NCI-H1417 treated with DMSO at 0.1 percent for 48 hours (cell line): Measurements from ENCODE around the gene IGSF23.
"Not testable (repeated sequence)": the region's sequence is repeated elsewhere in the genome, so short reads cannot be mapped to it uniquely, and the experiment has no call there.

Source experiments
- DNase-seq: peaks from one replicate; lab custom pipeline; 2025; lab: John Stamatoyannopoulos, UW

Gene IGSF23

DNA sequence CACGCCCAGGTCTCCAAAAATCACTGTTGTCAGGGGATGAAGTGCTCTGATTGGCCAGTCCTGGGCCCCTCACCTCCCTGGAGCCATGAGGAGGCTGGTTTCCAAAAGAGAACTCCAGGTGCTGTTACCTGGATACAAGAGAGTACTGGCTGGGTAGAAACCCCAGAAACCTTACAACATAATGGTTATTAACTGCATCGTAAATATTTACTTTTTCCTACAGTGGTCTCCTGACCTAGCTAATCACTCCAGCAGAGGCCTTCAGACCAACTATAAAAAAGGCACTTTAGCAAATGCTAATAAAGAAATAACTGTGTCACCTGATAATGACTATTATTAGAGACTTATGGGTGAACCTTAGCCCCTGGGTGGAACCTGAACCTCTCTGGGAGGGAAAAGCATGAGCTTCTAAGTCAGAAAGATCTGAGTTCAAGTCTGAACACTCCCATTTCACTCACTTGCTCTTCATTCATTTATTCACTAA lies 1.5 kb upstream of the IGSF23 start:
- DNase-seq: peak; percentile 95

DNA sequence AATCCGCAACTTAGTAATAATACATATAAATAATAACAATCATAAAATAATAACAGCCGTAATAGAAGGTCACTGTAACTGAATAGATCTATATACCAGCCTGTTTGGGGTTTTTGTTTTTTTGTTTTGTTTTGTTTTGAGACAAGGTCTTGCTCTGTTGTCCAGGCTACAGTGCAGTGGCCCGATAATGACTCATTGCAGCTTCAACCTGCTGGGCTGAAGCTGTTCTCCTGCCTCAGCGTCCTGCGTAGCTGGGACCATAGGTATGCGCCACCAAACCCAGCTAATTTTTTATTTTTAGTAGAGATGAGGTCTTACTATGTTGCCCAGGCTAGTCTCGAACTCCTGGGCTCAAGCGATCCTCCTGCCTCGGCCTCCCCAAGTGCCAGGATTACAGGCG lies 950 bp downstream of the IGSF23 start:
- no peak for DNase-seq

DNA sequence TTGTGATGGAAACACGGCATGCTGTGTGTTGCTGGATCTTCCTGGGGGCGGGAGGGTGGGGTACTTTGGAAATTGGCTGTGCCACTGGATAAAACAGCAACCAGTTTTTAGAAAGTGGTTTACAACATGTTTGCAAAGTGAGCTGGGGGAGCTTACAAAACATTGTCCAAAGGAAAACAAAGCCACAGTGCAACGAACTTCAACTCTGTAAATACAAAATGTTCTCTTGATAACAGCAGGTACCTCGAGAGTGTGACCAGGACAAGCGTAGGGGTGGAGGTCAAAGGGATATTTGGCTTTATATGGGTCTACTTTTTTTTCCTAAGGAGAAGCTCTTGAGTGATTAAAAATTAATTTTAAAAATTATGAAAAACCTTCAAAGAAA lies 2.5 kb downstream of the IGSF23 start:
- no peak for DNase-seq

DNA sequence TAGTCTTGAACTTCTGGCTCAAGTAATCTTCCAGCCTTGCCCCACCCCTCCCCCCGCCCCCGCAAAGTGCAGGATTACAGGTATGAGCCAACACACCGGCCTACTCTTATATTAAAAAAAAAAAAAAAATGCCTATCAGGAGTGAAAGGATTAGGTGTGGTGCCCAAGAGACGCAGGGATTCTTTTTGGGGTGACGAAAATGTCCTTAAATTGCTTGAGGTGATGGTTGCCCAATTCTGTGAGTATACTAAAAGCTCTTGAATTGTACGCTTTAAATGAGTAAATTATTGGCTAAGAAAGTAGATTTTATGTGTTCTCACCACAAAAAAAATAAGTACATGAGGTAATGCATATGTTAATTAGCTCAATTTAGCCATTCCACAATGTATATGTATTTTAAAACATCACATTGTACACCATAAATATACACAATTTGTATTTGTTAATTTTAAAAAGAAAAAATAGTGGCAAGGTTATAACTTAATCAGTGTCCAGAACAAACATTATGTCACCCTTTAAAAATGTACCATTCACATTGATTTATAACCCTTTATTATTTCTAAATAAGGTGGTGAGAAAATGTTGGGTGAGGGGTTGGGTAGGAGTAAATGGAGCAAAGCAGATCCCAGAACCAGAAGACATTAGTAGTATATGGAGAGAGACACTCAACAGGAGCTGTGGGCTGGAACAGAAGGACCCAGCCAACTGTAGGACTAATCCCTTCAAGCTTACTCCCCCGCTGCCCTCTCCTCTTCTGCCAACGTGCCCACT lies 3.9 kb downstream of the IGSF23 start:
- no peak for DNase-seq

DNA sequence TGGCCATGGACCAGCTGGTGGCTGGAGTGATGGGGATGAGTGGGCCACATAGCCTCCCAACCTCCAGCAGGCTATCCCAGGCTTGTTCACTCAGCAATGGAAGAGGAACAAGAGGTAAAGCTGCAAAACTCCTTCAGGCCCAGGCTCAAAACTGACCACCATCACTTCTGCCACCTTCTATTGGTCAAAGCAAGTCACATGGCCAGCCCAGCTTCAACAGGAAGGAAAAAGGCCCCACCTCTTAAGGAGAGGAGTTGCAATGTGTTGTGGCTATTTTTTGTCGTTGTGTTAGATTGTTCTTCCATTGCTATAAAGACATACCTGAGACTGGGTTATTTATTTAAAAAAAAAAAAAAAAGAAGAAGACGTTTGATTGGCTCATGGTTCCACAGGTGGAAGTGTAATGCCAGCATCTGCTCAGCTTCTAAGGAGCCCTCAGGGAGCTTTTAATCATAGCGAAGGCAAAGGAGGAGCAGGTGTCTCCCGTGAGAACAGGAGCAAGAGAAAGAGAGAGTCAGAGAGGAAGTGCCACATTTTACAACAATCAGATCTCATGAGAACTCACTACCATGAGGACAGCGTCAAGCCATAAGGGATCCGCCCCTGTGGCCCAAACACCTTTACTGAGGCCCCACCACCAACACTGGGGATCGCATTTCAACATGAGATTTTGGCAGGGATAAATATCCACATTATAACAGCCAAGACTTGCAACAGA lies 5.4 kb downstream of the IGSF23 start:
- DNase-seq: no peak

DNA sequence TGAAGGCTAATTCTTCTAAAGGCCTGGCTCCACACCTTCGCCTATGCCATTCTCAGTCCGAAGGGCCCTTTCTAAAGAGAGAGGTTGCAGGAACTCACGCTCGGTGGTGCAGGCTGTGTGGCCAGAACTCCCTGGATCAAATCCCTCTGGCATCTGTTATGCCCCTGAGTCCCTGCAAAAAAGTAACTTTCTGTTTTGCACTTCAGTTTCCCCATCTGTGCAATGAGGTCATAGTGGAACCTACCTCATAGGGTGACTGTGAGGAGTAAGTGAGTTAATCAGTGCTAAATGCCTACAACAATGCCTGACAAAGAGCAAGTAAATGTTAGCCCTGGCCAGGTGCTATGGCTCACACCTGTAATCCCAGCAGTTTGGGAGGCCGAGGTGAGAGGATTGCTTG lies 7.3 kb downstream of the IGSF23 start:
- DNase-seq: no peak

DNA sequence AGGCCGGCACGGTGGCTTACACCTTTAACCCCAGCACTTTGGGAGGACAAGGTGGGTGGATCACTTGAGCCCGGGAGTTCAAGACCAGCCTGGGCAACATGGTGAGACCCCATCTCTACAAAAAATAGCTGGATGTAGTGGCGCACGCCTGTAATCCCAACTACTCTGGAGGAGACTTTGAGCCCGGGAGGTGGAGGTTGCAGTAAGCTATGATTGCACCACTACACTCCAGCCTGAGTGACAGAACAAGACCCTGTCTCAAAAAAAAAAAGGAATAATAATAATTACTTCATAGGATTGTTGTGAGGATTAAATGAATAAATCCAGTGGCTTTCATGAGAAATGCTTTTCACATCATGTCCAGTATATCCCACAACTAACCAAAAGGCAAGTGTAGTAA lies 8.0 kb downstream of the IGSF23 start:
- DNase-seq: no peak

DNA sequence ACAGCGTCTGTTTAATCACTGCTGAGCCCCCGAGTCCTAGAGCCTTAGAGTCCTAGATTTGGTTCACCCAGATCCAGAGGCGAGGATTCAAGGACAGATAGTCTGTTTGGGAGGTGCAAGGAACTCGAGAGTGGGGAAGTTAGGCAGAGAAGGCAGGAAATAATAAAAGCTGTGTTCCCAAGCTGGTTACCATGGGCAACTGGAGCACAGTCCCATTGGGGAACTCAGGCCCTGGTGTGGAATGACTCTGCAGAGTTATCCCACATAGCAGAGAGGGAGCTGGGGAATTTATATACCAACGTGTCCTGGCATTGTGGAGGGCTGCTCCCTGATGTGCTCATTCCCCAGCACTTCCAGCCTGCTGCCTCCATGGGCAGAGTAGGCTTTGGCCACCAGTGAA lies 9.7 kb downstream of the IGSF23 start:
- DNase-seq: no peak

DNA sequence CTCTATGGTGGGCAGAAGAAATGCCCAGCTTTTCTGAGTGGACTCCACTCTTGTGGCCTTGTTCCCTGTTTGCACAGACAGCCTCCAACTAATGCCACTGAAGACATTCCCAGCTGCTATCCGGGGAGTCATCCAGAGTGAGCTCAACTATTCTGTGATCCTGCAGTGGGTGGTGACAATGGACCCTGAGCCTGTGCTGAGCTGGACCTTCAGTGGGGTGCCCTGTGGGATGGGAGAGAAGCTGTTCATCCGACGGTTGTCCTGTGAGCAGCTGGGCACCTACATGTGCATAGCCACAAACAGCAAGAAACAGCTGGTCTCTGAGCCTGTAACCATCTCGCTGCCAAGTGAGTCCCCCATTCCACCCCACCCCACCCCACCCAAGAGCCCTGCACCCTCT lies 10.3 kb downstream of the IGSF23 start:
- no peak for DNase-seq

DNA sequence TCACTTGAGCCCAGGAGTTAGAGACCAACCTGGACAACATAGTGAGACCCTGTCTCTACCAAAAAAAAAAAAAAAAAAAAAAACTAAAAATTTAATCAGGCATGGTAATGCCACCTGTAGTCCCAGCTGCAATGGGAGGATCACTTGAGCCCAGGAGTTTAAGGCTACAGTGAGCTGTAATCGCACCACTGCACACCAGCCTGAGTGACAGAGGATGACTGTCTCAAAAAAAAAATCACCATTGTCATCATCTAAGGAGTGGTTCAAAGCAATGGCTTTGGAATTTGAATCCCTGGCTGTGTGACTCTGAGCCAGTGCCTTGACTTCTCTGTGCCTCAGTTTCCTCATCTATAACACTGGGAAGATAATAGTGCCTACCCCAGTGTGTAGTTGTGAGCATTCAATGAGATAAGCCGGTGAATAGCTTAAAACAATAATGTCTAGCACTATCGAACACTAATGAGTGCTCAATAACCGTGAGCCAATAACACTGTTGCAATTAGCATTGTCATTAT lies 11.5 kb downstream of the IGSF23 start:
- DNase-seq: no peak

DNA sequence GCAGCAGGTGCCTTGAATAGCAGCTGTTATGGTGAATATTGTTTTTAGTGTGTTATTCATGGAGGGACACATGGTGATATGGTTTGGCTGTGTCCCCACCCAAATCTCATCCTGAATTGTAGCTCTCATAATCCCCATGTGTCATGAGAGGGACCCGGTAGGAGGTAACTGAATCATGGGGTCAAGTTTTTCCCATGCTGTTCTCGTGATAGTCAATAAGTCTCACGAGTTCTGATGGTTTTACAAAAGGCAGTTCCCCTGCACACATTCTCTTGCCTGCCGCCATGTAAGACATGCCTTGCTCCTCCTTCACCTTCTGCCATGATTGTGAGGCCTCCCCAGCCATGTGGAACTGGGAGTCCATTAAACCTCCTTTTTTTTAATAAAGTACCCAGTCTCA lies 12.3 kb downstream of the IGSF23 start:
- DNase-seq: not testable (repeated sequence)

DNA sequence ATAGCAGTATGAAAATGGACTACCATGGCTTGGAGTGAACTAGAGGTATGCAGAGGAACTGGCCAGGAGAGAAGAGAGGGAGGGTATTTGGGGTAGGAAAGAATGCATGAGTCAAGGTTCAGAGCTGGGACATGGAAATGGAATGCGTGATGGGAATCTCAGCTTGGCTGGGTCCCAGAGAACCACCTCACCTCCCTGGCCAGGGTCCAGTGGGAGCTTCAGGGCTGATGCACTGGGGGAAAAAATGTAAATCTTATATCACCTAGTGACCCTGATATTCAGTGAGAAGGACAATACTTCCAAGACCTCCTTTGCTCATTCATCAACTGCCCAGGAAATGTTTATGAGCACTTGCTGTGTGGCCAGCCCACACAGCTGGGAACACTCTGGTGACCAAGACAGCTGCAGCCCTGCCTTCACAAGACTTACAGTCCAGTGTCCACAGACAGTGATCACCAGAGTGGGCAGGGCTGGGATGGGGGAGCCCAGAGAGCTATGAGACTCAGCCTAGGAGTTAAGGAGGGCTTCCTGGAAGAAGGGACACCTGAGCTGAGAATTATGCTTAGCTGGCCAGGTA lies 12.8 kb downstream of the IGSF23 start:
- DNase-seq: no peak

DNA sequence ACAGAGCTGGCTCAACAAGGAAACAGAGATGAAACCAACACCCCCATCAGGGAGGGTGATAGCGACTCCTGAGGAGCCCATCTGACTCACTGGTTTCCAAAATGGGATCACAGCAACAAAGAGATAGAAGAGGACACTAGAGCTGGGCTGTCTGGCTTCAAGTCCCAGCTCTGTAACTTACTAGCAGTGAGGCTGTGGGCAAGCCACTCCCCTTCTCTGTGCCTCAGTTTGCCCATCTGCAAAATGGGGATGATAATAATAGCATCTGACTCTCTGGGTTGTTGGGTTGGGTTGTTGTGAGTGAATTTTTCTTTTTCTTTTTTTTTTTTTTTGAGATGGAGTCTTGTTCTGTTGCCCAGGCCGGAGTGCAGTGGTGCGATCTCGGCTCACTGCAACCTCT lies 14.3 kb downstream of the IGSF23 start:
- no peak for DNase-seq

DNA sequence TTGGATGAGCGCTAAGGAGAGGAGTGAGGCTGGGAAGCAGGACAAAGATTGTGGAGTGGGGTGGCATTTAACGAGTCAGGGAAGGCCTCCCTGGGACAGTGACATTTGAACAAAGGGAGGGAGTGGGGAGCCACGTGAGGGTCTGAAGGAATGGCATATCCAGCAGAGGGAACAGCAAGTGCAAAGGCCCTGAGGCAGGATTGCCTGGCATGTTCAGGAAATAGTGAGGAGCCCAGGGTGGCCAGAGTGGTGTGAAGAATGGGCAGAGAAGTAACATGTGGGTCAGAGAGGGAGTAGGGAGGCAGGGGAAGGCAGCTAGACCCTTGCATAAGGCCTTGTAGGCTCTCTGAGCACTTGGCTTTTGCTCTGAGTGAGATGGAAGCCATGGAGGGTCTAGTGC lies 15.4 kb downstream of the IGSF23 start:
- no peak for DNase-seq

DNA sequence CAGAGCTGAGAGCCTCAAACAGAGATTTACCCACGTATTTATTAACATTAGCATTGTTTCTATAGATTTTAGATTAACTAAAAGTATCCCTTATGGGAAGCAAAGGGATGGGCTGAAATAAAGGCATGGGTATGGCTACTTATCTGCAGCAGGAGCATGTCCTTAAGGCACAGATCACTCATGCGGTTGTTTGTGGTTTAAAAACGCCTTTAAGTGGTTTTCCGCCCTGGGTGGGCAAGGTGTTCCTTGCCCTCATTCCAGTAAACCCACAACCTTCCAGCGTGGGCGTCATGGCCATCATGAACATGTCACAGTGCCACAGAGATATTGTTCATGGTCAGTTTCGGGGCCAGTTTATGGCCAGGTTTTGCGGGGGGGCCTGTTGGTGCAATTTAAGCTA lies 18.2 kb downstream of the IGSF23 start:
- DNase-seq: not testable (repeated sequence)

DNA sequence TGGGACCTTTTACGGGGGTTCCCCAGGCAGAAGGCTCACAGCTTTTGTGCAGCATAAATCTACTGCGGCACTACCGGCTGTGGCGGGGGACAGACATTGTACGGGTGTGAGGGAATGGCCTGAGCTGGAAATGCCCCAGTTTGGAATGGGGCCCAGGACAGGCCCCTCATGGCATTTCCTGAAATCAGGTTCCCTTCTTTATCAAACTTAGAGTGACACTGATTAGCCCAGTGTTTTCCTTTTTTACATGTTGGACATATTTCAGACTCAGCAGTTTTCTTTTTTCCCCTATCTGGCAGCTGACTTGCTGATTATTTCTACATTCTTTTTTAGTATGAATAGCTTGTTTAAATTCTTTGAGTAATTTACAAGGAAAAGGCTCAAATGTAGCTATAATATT lies 20.7 kb downstream of the IGSF23 start:
- DNase-seq: not testable (repeated sequence)

DNA sequence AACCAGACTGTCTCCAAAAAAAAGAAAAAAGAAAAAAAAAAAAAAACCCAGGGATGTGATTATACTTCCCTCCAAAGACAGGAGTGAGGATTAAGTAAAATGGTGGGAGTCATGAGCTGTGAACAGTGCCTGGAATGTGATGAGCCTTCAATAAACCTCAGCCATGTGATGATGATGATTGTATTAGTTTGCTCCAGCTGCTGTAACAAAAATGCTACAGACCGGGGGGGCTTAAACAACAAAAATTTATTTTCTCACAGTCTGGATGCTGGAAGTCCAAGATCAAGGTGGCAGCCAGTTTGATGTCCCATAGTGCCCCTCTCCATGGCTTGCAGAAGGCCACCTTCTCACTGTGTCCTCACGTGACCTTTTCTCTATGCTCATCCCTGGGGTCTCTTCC lies 21.4 kb downstream of the IGSF23 start:
- no peak for DNase-seq

DNA sequence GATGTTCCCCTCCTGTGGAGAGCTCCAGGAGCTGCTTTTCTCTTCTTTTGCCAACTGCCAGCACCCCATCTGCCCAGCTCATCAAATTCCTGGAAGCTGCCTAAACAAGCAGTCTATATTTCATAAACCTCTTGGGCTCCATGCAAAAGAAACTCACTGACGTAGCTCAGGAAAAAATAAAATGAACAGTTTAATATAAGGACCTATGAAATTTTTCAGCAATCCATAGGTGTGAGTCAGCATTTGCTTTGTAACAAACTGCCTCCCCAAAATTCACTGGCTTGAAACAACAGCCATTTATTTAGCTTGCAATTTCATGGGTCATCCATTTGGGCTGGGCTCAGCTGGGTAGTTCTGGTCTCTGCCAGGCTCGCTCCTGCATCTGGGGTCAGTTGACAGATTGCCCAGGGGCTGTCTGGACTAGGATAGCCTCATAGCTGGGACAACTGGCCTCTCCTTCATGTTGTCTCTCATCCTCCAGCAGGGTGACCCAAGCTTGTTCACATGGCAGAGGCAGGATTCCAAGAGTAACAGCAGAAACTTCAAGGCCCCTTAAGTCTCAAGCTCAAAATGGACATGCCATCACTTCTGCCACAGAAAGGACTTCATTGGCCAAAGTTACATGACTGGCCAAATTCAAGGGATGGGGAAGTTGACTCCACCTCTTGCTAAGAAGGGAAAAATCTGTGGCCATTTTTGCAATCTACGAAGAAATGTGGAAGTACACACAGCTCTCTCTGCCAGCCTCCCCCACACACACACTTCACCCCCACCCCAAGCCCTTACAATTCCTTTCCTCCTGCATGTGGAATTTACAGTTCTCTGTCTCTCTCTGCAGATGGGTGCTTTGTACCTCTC lies 22.4 kb downstream of the IGSF23 start:
- DNase-seq: no peak

DNA sequence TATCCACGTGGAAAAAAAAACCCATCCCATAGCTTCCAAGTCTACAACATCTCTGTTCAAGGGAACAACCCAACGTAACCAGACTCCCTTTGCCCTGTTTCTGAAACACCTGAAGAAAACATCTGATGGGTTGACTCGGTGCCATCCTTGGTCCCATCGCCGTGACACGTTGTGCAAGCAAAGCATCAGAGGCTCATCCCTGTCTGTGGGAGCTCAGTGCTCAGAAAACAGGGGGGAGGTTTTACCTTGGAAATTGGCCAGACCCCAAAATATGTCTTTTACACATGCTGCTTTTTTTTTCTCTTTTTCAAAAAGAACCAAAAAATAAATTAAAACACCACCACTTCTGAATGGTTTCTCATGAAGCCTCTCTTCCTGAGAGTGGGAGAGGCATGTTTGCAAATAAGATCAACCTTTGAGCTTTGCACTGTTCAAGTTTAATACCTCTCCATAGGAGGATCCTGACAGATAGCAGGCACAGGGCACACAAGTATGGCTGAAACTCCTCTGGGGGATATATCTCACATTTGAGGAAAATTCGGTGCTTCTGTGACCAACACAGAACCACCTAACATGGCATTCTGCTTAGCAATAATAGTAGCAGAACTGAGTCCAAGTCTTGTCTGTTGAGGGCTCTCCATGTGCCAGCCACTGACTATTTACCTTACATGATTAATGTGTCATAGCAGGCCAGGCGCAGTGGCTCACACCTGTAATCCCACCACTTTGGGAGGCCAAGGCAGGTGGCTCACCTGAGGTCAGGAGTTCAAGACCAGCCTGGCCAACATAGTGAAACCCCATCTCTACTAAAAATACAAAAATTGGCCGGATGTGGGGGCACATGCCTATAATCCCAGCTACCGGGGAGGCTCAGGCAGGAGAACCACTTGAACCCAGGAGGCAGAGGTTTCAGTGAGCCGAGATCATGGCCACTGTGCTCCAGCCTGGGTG lies 23.4 kb downstream of the IGSF23 start:
- DNase-seq: no peak

DNA sequence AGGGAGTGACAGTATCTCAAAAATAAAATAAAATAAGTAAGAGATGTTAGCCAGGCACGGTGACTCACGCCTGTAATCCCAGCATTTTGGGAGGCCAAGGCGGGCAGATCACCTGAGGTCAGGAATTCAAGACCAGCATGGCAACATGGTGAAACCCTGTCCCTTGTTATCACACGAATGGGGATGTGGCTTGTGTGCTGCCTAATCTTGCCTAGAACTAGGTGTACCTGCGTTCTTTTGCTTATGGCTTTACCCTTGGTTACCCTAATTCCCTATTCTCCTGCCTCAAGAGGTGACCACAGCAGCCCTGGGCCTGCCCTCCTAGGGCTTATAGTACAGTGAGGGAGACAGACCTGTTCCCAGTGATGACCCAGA lies 24.0 kb downstream of the IGSF23 start:
- no peak for DNase-seq

DNA sequence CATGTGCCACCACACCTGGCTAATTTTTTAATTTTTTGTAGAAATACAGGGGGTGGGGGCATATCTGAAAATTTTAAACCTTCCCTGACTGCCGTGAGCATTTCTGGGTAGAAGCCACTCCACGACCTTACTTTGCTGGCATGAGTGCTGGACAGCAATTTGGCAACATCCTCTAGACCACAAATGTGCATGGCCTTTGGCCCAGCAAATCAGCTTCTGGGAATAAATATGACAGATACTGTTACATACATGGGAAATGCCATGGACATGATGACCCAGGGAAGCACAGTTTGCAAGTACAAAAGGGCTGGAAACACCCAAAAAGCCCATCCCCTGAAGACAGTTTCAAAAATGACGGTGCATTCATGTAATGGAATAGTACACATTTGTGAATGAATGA lies 27.2 kb downstream of the IGSF23 start:
- no peak for DNase-seq
